Activated CD8-positive, alpha-beta memory T cell treated with anti-CD3 and anti-CD28 coated beads, Interleukin-2, amount 50 U/mL, for 24 hours (primary cell): ENCODE data around the gene RASAL3.
A peak's percentile ranks its signal among the peaks of the same experiment; 100 is the strongest.

Experiments used
- DNase-seq: peaks from one replicate; pipeline ENCODE4 v3.0.0-alpha.2; 2020; ENCODE audit errors: extremely low read depth

The RASAL3 gene

GRCh38 chr19:15436012-15436825 is 28.1 kb downstream of the RASAL3 start:
- no peak for DNase-seq

GRCh38 chr19:15433519-15434069 is 30.8 kb downstream of the RASAL3 start:
- no peak for DNase-seq

- DNase-seq, result peak; percentile 63
These were observed 31.5 kb downstream of the RASAL3 start for GRCh38 chr19:15432629-15433518.

GRCh38 chr19:15432018-15432494 is 32.3 kb downstream of the RASAL3 start:
- DNase-seq, result no peak

GRCh38 chr19:15431396-15432017 is 32.8 kb downstream of the RASAL3 start:
- no peak for DNase-seq

- no peak for DNase-seq
These were observed 33.7 kb downstream of the RASAL3 start for GRCh38 chr19:15430526-15431120.

GRCh38 chr19:15429825-15430467 is 34.4 kb downstream of the RASAL3 start:
- no peak for DNase-seq

- no peak for DNase-seq
These were observed 35.2 kb downstream of the RASAL3 start for GRCh38 chr19:15428956-15429824.

GRCh38 chr19:15427991-15428471 is 36.3 kb downstream of the RASAL3 start:
- no peak for DNase-seq

GRCh38 chr19:15427350-15427700 is 37.0 kb downstream of the RASAL3 start:
- DNase-seq, result no peak

GRCh38 chr19:15426485-15427349 is 37.6 kb downstream of the RASAL3 start:
- DNase-seq, result no peak

GRCh38 chr19:15425321-15425950 is 38.9 kb downstream of the RASAL3 start:
- DNase-seq, result no peak

GRCh38 chr19:15424692-15425272 is 39.6 kb downstream of the RASAL3 start:
- DNase-seq, result no peak

GRCh38 chr19:15424121-15424520 is 40.2 kb downstream of the RASAL3 start:
- no peak for DNase-seq

- DNase-seq, result no peak
These were observed 41.2 kb downstream of the RASAL3 start for GRCh38 chr19:15423130-15423529.

GRCh38 chr19:15422296-15423075 is 41.9 kb downstream of the RASAL3 start:
- DNase-seq, result no peak

- no peak for DNase-seq
These were observed 42.6 kb downstream of the RASAL3 start for GRCh38 chr19:15421721-15422260.
